NCI-H345 treated with DMSO at 0.1 percent for 48 hours (cell line): ENCODE measurements around the gene SLC39A5.
"Not testable (repeated sequence)": the region's sequence is repeated elsewhere in the genome, so short reads cannot be mapped to it uniquely, and the experiment has no call there.

Experiments
- DNase-seq: peaks from one replicate; lab custom pipeline; 2025; ENCODE audit not compliant: unreplicated experiment; lab: John Stamatoyannopoulos, UW

SLC39A5 gene

GRCh38 chr12:56272468-56272867 is 42.6 kb downstream of the SLC39A5 start:
- not testable (repeated sequence) for DNase-seq

- DNase-seq, result no peak
Measured at GRCh38 chr12:56274299-56274698, 44.4 kb downstream of the SLC39A5 start.

GRCh38 chr12:56278905-56279304 is 49.1 kb downstream of the SLC39A5 start:
- DNase-seq, result no peak

- DNase-seq, result no peak
Measured at GRCh38 chr12:56280849-56281248, 51.0 kb downstream of the SLC39A5 start.

GRCh38 chr12:56282030-56282429 is 52.2 kb downstream of the SLC39A5 start:
- no peak for DNase-seq

GRCh38 chr12:56282579-56282978 is 52.7 kb downstream of the SLC39A5 start:
- no peak for DNase-seq

- not testable (repeated sequence) for DNase-seq
Measured at GRCh38 chr12:56284263-56284662, 54.4 kb downstream of the SLC39A5 start.

- DNase-seq, result no peak
Measured at GRCh38 chr12:56286044-56286830, 56.4 kb downstream of the SLC39A5 start.
